ENCODE data around the gene ZNF710. TPM values are rescaled to one million over a fixed set of nuclear protein-coding genes. Genes with fewer than 3 reads are reported as not detected.

Gene ZNF710
- total and polyA plus RNA-seq, 2 donors (not counting 3 experiments of a cell fraction or from before 2014, with no cell fraction given) = 8.9 to 32.4 TPM

GRCh38 chr15:90056529-90056928, 55.4 kb downstream of the ZNF710 start:
- dilution Hi-C loops (cut with MboI; ENCODE audit: extremely low pct_ligation_motif_present, low sequenced_read_pairs) = no loop called here
- ChIA-PET CTCF (interaction anchor here (0.6 kb wide), 1 partner anchor 31 kb away, joined by 5 read pairs; no protein-coding TSS in a partner anchor), POLR2A (no interaction called here)
- H3K79me2 ChIP-seq (ENCODE audit: control insufficient read depth, insufficient read depth, low read length) = peaks cover 10% of the 10 kb centered on the region
- H3K4me1 ChIP-seq (ENCODE audit: control insufficient read depth, extremely low read depth, insufficient read depth, low read length) = peaks cover 7% of the 10 kb centered on the region
- no peaks in the 10 kb centered on the region for H3K27me3 ChIP-seq (ENCODE audit: control insufficient read depth in 2 of 2, insufficient read depth in 2 of 2, low read length in 2 of 2)
- intact Hi-C loops (cut with micrococcal nuclease) = no loop called here
- FAIRE-seq (no peak), DNase-seq (ENCODE audit: low read depth, low spot score) (no peak)
- no peak overlapping the region for H3K27ac ChIP-seq (ENCODE audit: insufficient read depth, low read depth, low read length)
- no peak overlapping the region for H3K9ac ChIP-seq (replicated peaks; ENCODE audit: extremely low read depth, insufficient read depth, low read length)
- no peak overlapping the region for H3K4me2 ChIP-seq (ENCODE audit: insufficient read depth, low read length)
- no TSS peak for BruUV-seq (replicated peaks)
- no peaks in the 10 kb centered on the region for H3K36me3 ChIP-seq (ENCODE audit: control insufficient read depth in 2 of 2, extremely low read depth in 1 of 2, insufficient read depth in 2 of 2, low read length in 2 of 2)
- no peaks in the 10 kb centered on the region for H3K9me1 ChIP-seq (replicated peaks; ENCODE audit: control insufficient read depth, extremely low read depth, insufficient read depth, low read length)
- no peak overlapping the region for H3K4me3 ChIP-seq (replicated peaks in 1 of 3; ENCODE audit: insufficient read depth in 1 of 3, low read depth in 1 of 3, low read length in 3 of 3)
- no peaks in the 10 kb centered on the region for H3K9me3 ChIP-seq (replicated peaks; ENCODE audit: control insufficient read depth, insufficient read depth, low read length)
- H4K20me1 ChIP-seq (replicated peaks; ENCODE audit: control insufficient read depth, extremely low read depth, insufficient read depth, low read length) = no peaks in the 10 kb centered on the region
- TF ChIP-seq POLR2A (IDR thresholded peaks at IDR 0.05; ENCODE audit: low read depth, low read length) (no peak), POLR2AphosphoS5 (IDR thresholded peaks at IDR 0.05; ENCODE audit: insufficient read depth, low read depth, low read length) (no peak), EZH2 (IDR thresholded peaks at IDR 0.05; ENCODE audit: borderline replicate concordance, low read depth, low read length, severe bottlenecking) (no peak), JUN (IDR thresholded peaks at IDR 0.05; ENCODE audit: borderline replicate concordance, insufficient read depth, insufficient read length, low read depth) (no peak)
- TF ChIP-seq, protein P1, sequence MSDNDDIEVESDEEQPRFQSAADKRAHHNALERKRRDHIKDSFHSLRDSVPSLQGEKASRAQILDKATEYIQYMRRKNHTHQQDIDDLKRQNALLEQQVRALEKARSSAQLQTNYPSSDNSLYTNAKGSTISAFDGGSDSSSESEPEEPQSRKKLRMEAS (IDR thresholded peaks at IDR 0.05; ENCODE audit: insufficient read depth, insufficient read length) = no peak
- no peak overlapping the region for H2AFZ ChIP-seq (ENCODE audit: low read depth, low read length)

GRCh38 chr15:90058308-90058707, 57.2 kb downstream of the ZNF710 start:
- intact Hi-C loops (cut with micrococcal nuclease) (no loop called here), dilution Hi-C loops (cut with MboI; ENCODE audit: extremely low pct_ligation_motif_present, low sequenced_read_pairs) (no loop called here)
- H3K36me3 ChIP-seq (ENCODE audit: control insufficient read depth in 2 of 2, extremely low read depth in 1 of 2, insufficient read depth in 2 of 2, low read length in 2 of 2) = no peaks in the 10 kb centered on the region
- DNase-seq (ENCODE audit: low read depth, low spot score) (no peak), FAIRE-seq (no peak)
- H3K9ac ChIP-seq (replicated peaks; ENCODE audit: extremely low read depth, insufficient read depth, low read length) = no peak overlapping the region
- H3K4me2 ChIP-seq (ENCODE audit: insufficient read depth, low read length) = no peak overlapping the region
- H3K79me2 ChIP-seq (ENCODE audit: control insufficient read depth, insufficient read depth, low read length) = peaks cover 8% of the 10 kb centered on the region
- H3K27ac ChIP-seq (ENCODE audit: insufficient read depth, low read depth, low read length) = no peak overlapping the region
- peaks cover 12% of the 10 kb centered on the region for H3K4me1 ChIP-seq (ENCODE audit: control insufficient read depth, extremely low read depth, insufficient read depth, low read length)
- H3K4me3 ChIP-seq (replicated peaks in 1 of 3; ENCODE audit: insufficient read depth in 1 of 3, low read depth in 1 of 3, low read length in 3 of 3) = no peak overlapping the region
- no peak overlapping the region for H2AFZ ChIP-seq (ENCODE audit: low read depth, low read length)
- POLR2A ChIA-PET = no interaction called here
- no peaks in the 10 kb centered on the region for H3K9me3 ChIP-seq (replicated peaks; ENCODE audit: control insufficient read depth, insufficient read depth, low read length)
- TF ChIP-seq JUN (IDR thresholded peaks at IDR 0.05; ENCODE audit: borderline replicate concordance, insufficient read depth, insufficient read length, low read depth) (no peak), GATA2 (IDR thresholded peaks at IDR 0.05; ENCODE audit: insufficient read depth, insufficient read length, low read depth, low read length) (no peak), FOS (IDR thresholded peaks at IDR 0.05; ENCODE audit: borderline replicate concordance, insufficient read depth, low read length) (no peak), CTCF (IDR thresholded peaks at IDR 0.05; ENCODE audit: extremely low read depth in 1 of 2, insufficient read depth in 1 of 2, low read depth in 1 of 2, low read length in 2 of 2) (no peak), MYC (IDR thresholded peaks at IDR 0.05; ENCODE audit: low read depth, low read length) (no peak), POLR2AphosphoS5 (IDR thresholded peaks at IDR 0.05; ENCODE audit: insufficient read depth, low read depth, low read length) (no peak), EZH2 (IDR thresholded peaks at IDR 0.05; ENCODE audit: borderline replicate concordance, low read depth, low read length, severe bottlenecking) (no peak), POLR2A (IDR thresholded peaks at IDR 0.05; ENCODE audit: low read depth, low read length) (no peak)
- TF ChIP-seq, protein P1 (IDR thresholded peaks at IDR 0.05; ENCODE audit: insufficient read depth, insufficient read length) = no peak
- no peaks in the 10 kb centered on the region for H3K27me3 ChIP-seq (ENCODE audit: control insufficient read depth in 2 of 2, insufficient read depth in 2 of 2, low read length in 2 of 2)
- CTCF ChIA-PET = interaction anchor here (1.1 kb wide), 1 partner anchor 184 kb away, joined by 3 read pairs; no protein-coding TSS in a partner anchor
- H3K9me1 ChIP-seq (replicated peaks; ENCODE audit: control insufficient read depth, extremely low read depth, insufficient read depth, low read length) = no peaks in the 10 kb centered on the region
- no peaks in the 10 kb centered on the region for H4K20me1 ChIP-seq (replicated peaks; ENCODE audit: control insufficient read depth, extremely low read depth, insufficient read depth, low read length)
- BruUV-seq (replicated peaks) = no TSS peak
